GM19467 (cell line): ENCODE data around the gene BNIP1.

Experiments used
- ATAC-seq: cut with Tn5 transposase; IDR thresholded peaks from one replicate; pipeline ENCODE4 v1.9.1; 2021; ENCODE audit warnings: mild to moderate bottlenecking, moderate library complexity; ENCODE audit not compliant: unreplicated experiment

Gene BNIP1

DNA sequence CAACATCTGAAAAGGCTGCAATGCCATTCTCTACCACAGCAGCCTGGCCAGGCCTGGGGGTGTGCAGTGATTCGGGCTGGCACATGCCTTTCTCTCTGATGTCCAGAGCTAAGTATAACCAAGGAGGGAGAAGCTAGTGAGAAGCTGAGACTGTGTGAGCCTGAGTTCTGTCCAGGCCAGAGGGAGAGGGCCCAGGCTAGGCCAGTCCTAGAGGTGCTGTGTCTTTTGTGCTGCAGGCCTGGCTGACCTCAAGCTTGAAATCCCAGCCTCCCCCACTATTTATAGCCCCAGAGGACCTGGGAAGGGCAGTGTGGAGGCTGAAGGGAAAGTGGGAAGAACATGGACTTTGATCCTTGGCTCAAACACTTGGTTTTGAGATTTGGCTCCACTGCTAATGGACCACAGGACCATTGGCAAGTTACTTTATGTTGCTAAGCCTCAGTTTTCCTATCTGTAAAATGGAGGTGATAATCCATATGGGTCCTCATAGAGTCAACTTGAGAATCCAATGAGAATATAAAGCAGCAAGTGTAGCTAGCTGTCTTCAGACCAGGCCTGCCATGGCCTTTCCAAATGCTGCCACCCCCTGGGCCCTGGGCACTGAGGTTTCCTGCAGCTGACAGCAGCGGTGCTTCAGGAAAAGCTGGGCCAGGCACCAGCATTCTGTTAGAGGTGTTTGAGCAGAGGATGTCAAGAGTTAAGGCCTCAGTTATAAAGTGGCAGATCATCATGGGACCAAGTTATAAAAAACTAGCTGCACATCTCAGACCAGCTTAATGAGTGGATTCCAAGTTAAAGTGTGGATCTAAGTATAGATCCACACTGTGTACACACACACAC, 21.1 kb downstream of the BNIP1 start:
- ATAC-seq, result no peak

DNA sequence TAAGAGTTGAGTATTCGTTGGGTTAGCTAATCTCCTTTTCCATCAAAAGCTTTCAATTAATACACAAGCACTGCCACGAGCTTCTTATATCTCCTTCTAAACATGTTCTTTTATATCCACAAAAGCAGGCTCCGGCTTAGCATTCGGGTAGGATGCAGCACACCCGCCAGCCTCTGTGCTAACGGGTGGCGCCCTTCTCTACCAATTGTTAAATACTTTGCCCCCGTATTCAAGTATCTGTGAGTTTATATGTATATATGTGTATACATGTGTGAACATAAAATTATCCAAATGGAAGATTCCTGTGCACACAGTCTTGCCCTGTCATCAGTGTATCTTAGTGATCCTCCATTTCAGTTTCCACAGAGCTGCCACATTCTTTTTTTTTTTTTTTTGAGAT, 27.8 kb downstream of the BNIP1 start:
- no peak for ATAC-seq

GRCh38 chr5:173175523-173175922, 31.2 kb downstream of the BNIP1 start:
- ATAC-seq, result no peak

DNA sequence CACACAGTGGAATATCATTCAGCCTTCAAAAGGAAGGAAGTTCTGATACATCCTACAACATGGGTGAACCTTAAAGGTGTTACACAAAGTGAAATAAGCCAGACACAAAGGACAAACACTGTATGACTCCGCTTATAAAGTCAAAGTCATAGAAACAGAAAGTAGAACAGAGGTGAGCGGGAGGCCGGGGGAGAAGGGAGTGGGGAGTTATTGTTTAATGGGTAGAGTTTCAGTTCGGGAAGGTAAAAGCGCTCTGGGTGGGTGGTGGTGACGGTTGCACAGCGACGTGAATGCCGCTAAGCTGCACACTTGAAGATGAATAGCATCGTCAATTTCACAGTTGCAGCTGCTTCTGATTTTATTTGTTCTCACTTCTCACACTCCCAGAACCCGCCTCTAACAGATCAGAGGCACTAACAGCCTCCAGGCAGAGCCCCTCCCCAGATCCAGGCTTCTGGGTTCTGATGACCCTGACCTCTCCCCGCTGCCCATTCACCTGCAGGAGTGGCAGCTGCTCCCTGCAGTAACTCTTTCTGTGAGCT, 34.1 kb downstream of the BNIP1 start:
- no peak for ATAC-seq

GRCh38 chr5:173180331-173180730, 36.0 kb downstream of the BNIP1 start:
- ATAC-seq, result no peak

DNA sequence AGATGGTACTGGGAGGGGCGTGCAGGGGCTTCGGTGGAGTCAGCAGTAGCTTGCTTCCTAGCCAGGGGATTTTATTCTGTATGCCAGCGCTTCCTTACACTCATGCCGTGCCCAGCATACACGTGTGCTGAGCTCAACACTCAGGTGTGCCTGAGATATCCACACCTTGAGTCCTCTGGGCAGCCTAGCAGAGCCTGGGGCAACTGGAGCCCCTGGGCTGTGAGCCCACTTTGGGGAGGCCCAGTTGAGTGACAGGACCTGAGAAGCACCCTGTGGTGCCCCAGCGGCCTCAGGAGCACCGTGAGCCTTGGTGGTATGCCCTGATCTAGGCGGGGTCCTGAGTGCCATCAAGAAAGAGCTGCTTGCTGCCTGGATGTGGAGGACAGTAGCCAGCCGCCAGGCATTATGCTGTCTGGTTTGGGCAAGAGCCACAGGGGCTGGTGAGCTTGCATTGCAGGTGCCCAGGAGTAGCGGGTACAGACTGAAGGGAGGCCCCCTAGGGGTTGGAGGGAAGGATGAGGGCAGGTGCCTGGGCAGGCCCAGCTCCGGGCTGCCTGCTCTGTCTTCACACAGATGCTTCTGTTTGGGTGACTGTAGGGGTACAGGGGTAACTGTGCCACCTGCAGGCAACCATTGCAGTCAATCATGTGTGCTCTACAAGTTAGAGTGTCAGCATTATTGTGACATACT, 42.9 kb downstream of the BNIP1 start:
- no peak for ATAC-seq

DNA sequence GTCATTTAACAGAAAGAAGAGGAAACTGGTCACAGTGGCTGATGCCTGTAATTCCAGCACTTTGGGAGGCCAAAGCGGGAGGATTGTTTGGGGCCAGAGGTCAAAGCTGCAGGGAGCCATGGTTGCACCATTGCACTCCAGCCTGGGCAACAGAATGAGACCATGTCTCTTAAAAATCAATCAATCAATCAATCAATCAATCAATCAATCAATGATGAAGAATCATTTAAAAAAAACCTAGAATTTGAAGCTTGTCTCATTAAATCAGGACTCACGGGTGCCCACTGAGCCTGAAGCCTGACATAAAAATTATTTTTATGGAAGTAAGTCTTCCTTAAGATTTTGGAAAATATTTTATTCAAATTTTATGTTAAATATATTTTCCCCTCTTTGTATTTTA, 43.9 kb downstream of the BNIP1 start:
- no peak for ATAC-seq

DNA sequence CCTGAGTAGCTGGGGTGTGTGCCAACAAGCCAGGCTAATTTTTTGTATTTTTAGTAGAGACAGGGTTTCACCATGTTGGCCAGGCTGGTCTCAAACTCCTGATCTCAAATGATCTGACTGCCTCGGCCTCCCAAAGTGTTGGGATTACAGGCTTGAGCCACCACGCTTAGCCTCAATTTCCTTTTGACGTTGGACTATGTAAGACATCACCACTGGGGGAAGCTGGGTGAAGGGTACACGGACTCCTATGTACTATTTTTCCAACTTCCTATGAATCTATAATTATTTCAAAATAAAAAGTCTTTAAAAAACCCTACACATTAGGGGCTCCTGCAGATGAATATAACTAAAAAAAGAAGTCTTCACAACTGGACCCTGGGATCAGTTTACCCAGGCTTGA, 46.7 kb downstream of the BNIP1 start:
- no peak for ATAC-seq

DNA sequence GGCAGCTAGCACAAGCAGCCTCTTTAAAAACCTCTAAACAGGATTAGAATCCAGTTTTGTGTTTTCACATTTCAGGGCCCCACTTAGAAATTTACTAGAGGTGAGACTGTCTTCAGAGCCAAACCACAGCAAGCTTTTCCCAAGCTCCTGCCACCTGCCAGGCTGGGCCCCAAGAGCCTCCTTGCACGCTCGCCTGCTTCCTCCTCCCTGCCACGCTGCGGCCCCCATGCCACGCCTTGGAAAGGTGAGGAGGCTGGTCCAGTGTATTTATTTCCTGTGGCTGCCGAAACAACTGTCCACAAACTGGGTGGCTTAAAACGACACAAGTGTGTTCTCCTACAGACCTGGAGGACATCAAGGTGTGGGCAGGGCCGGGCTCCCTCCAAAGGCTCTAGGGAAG, 47.2 kb downstream of the BNIP1 start:
- ATAC-seq, result no peak

GRCh38 chr5:173192561-173192960, 48.2 kb downstream of the BNIP1 start:
- ATAC-seq, result no peak

DNA sequence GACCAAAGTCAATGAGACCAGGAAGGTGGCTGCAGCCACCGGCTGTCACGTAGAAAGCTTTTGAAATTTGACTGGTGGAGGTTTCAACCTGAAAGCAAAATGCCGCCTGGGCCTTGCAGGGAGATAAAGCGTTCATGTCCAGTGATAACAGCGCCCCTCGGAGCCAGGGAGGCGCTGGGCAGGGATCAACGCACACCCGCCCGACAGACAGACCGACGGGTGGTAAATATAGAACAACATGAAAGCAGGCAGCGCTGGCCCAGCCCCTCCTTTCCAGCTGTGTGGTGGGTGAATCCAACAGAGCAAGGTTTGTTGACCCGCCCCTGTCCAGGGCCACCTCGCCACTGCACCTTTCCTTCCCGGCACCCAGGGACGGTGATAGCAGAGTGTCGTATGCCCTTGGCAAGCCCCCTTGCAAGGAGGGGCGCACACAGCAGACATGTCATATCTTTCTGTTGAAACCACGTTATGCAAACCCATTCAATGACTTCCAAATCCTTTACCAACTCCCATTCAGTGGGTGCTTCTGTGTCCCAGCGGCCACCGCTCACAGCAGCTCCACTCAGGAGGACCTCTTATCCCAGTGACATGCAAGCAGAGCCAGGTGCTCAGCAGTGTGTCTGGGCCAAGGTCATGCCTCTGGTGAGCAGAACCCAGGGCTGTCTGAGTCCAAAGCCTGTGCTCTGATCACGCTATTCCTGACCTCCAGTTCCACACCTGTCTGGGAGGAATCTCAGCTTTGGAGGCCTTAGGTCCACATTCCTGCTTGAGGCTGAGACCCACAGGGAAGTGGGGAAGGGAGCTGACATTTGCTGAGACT, 52.0 kb downstream of the BNIP1 start:
- no peak for ATAC-seq

- no peak for ATAC-seq
These were observed 53.1 kb downstream of the BNIP1 start for GRCh38 chr5:173197375-173197891.

GRCh38 chr5:173198049-173198448, 53.7 kb downstream of the BNIP1 start:
- no peak for ATAC-seq

GRCh38 chr5:173200356-173200755, 56.0 kb downstream of the BNIP1 start:
- no peak for ATAC-seq

DNA sequence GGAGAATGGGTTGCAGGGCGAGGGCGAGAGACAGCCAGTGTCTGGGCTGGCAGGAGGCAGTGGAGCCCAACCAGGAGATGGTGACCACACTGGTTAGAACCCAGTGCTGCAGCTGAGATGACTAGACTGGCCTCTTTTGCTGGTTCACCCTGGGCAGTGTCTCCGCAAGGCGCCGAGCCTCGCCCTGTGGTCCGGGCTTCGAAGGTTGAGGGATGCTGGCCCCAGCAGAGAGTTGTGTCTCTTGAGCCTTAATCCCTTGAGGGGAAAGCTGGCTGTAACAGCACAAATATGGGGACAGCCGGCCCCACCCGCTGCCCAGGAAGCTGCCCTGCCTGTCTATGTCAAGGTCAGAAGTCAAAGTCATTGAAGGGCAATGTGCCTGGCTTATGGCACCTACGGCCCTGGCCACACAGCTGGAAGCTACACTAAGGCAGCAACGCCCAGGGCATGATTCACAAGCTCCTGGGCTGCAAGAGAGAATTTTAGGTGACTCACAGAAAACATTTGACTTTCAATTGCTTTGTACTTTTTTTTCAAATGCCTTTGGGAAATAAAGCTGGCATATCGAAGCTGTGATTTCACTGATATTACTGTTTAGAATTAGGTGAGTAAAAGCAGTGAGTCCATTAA, 57.4 kb downstream of the BNIP1 start:
- no peak for ATAC-seq

DNA sequence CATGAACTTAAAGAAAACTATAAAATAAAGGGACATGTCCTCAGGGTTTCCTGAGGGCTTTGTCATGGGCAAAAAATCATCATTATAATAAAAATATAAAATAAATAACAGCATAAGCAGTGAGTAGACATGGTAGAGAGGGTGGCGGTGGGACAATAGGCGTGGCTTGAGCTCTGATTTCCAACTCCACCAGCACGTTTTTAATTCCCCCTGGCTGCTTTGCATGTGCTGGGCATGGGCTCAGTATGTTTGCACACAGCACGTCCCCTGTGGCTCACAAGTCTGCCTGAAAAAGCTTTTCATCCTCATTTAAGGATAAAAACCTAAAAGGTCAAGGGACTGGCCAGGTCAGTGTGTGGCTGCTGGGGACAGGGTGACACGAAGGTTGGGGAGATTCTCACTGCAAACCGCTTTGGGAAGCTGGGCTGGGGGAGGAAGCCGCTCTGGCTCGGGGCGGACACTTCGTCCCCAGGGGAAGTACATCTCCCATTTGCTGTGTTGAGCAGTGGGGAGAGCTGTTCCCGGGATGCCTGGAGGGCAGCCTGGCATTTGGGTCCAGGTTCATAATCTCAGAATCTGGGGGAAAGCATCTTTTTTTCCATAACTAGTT, 58.0 kb downstream of the BNIP1 start:
- no peak for ATAC-seq

DNA sequence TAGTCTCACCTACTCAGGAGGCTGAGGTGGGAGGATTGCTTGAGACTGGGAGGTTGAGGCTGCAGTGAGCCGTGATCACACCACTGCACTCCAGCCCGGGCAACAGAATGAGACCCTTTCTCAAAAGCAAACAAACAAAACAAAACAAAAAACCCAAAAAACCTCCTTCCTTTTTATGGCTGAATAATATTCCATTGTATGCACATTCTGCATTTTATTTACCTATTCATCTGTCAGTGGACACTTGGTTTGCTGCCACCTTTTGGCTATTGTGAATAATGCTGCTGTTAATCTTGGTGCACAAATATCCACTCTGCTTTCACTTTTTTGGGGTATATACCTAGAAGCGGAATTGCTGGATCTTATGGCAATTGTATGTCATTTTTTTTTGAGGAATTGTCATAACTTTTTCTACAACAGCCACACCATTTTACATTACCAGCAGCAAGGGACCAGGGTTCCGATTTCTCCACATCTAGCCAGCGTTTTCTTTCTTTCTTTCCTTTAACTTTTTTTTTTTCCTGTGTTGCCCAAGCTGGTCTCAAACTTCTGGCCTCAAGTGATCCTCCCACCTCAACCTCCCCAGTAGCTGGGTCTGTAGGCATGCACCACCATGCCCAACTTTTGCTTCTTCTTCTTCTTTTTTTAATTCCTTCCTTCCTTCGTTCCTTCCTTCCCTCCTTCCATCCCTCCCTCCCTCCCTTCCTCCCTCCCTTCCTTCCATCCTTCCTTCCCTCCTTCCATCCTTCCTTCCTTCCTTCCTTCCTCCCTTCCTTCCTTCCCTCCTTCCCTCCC, 60.1 kb downstream of the BNIP1 start:
- no peak for ATAC-seq

DNA sequence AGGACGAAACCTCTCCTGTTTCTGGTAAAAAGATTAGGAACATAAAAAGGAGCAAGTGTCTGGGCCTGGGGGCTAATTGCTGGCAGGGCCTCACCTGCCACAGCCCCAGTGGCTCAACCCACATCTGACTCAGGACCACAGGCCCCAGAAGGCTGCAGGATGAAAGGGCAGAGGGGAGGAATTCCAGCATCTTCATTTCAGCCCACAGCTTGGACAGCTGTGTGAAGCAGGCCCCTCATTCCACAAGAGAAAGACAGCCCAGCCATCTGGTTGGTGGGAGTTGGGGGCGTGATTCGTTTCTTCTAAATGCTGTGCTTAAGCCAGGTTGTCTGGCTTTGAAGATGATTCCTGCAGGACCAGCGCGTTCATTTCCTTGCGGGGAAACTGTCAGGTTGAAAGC, 61.6 kb downstream of the BNIP1 start:
- no peak for ATAC-seq

DNA sequence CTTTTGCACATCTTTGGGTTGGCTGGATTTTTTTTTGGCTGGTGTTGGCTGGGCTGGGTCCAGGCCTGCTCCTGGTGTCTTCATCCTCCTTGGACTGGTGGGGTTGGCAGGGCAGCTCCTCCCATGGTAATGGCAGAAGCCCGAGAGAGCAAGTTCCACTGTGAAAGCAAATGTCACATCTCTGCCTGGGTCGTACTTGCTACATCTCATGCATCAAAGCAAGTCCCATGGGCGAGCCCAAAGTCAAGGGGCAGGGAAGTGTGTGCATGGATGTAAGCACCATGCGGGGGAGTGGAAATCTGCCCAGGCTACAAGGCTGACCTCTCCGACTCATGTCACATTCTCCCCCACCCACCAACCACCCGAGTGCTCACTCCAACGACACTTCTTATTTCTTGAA, 64.0 kb downstream of the BNIP1 start:
- no peak for ATAC-seq
